ENCODE data around the gene HOXB5. TPM values are rescaled to one million over a fixed set of nuclear protein-coding genes. Genes with fewer than 3 reads are reported as not detected.

Gene HOXB5
- total RNA-seq, 2 experiments from 2014 or later: not detected

GRCh38 chr17:48600244-48601098 lies 6.9 kb upstream of the HOXB5 start:
- H3K27me3 Mint-ChIP-seq: peaks cover 100% of the 10 kb centered on the region
- no peak overlapping the region for H3K4me3 ChIP-seq (ENCODE audit: low read length)
- ATAC-seq (ENCODE audit: poor library complexity): no peak
- H3K4me1 Mint-ChIP-seq (ENCODE audit: low read depth): peaks cover 45% of the 10 kb centered on the region
- no peak overlapping the region for H3K4me3 Mint-ChIP-seq
- DNase-seq: no peak
- H3K36me3 Mint-ChIP-seq (ENCODE audit: low read depth): no peaks in the 10 kb centered on the region
- no peak overlapping the region for H3K27ac Mint-ChIP-seq
- no peaks in the 10 kb centered on the region for H3K36me3 ChIP-seq (ENCODE audit: insufficient read depth, low read length)
- H3K27me3 ChIP-seq (ENCODE audit: control insufficient read depth in 1 of 2, insufficient read depth in 2 of 2, low read length in 2 of 2): peaks cover 96 to 99% of the 10 kb centered on the region in 2 experiments
- no peaks in the 10 kb centered on the region for H3K9me3 Mint-ChIP-seq
- intact Hi-C loops (cut with DNase I, micrococcal nuclease): no loop called here
- no peak overlapping the region for H3K27ac ChIP-seq (ENCODE audit: low read depth in 1 of 2, low read length in 2 of 2)
- peaks cover 0 to 30% of the 10 kb centered on the region in 2 experiments for H3K9me3 ChIP-seq (ENCODE audit: control insufficient read depth in 1 of 2, insufficient read depth in 1 of 2, low read length in 2 of 2)
- peaks cover 55% of the 10 kb centered on the region for H3K4me1 ChIP-seq (ENCODE audit: insufficient read depth, low read length)
- TF ChIP-seq CTCF (IDR thresholded peaks at IDR 0.05): no peak
- ChIA-PET POLR2A (interaction anchor here (0.6 kb wide), 1 partner anchor 9 kb away, joined by 3 read pairs; no protein-coding TSS in a partner anchor), CTCF (interaction anchor here (1.0 kb wide), 1 partner anchor 248 kb away, joined by 3 read pairs; no protein-coding TSS in a partner anchor)

GRCh38 chr17:48599354-48599753 lies 5.8 kb upstream of the HOXB5 start:
- TF ChIP-seq CTCF (IDR thresholded peaks at IDR 0.05): no peak
- H3K4me1 Mint-ChIP-seq (ENCODE audit: low read depth): peaks cover 37% of the 10 kb centered on the region
- H3K4me3 Mint-ChIP-seq: no peak overlapping the region
- no peak overlapping the region for H3K27ac ChIP-seq (ENCODE audit: low read depth in 1 of 2, low read length in 2 of 2)
- ChIA-PET CTCF (interaction anchor here (1.1 kb wide), 1 partner anchor 14 kb away, joined by 3 read pairs; no protein-coding TSS in a partner anchor), POLR2A (no interaction called here)
- peaks cover 98% of the 10 kb centered on the region for H3K27me3 Mint-ChIP-seq
- no peaks in the 10 kb centered on the region for H3K36me3 Mint-ChIP-seq (ENCODE audit: low read depth)
- peaks cover 54% of the 10 kb centered on the region for H3K4me1 ChIP-seq (ENCODE audit: insufficient read depth, low read length)
- peaks cover 0 to 36% of the 10 kb centered on the region in 2 experiments for H3K9me3 ChIP-seq (ENCODE audit: control insufficient read depth in 1 of 2, insufficient read depth in 1 of 2, low read length in 2 of 2)
- H3K27ac Mint-ChIP-seq: no peak overlapping the region
- H3K36me3 ChIP-seq (ENCODE audit: insufficient read depth, low read length): no peaks in the 10 kb centered on the region
- no peak overlapping the region for H3K4me3 ChIP-seq (ENCODE audit: low read length)
- intact Hi-C loops (cut with DNase I, micrococcal nuclease): no loop called here
- no peak for DNase-seq
- ATAC-seq (ENCODE audit: poor library complexity): no peak
- H3K27me3 ChIP-seq (ENCODE audit: control insufficient read depth in 1 of 2, insufficient read depth in 2 of 2, low read length in 2 of 2): peaks cover 96 to 99% of the 10 kb centered on the region in 2 experiments
- no peaks in the 10 kb centered on the region for H3K9me3 Mint-ChIP-seq

- H3K9me3 ChIP-seq (ENCODE audit: control insufficient read depth in 1 of 2, insufficient read depth in 1 of 2, low read length in 2 of 2): peaks cover 0 to 32% of the 10 kb centered on the region in 2 experiments
- intact Hi-C loops (cut with DNase I, micrococcal nuclease): no loop called here
- Mint-ChIP-seq H3K4me3 (no peak overlapping the region), H3K9me3 (no peaks in the 10 kb centered on the region), H3K27me3 (peaks cover 98% of the 10 kb centered on the region), H3K36me3 (ENCODE audit: low read depth) (no peaks in the 10 kb centered on the region), H3K4me1 (ENCODE audit: low read depth) (peaks cover 40% of the 10 kb centered on the region), H3K27ac (no peak overlapping the region)
- H3K27me3 ChIP-seq (ENCODE audit: control insufficient read depth in 1 of 2, insufficient read depth in 2 of 2, low read length in 2 of 2): peaks cover 93 to 97% of the 10 kb centered on the region in 2 experiments
- no peak overlapping the region for H3K4me3 ChIP-seq (ENCODE audit: low read length)
- ChIA-PET POLR2A (no interaction called here), CTCF (interaction anchor here (1.1 kb wide), 1 partner anchor 14 kb away, joined by 3 read pairs; no protein-coding TSS in a partner anchor)
- H3K4me1 ChIP-seq (ENCODE audit: insufficient read depth, low read length): peaks cover 54% of the 10 kb centered on the region
- H3K27ac ChIP-seq (ENCODE audit: low read depth in 1 of 2, low read length in 2 of 2): no peak overlapping the region
- ATAC-seq (ENCODE audit: poor library complexity) (no peak), DNase-seq (no peak)
- TF ChIP-seq CTCF (IDR thresholded peaks at IDR 0.05): no peak
- no peaks in the 10 kb centered on the region for H3K36me3 ChIP-seq (ENCODE audit: insufficient read depth, low read length)
Observed at GRCh38 chr17:48598736-48599135, 5.2 kb upstream of the HOXB5 start.

Measured in CD4-positive, alpha-beta T cell (primary cell).